K562 (cell line): ENCODE results near the gene NTRK2. TPM values are rescaled to one million over a fixed set of nuclear protein-coding genes. Genes with fewer than 3 reads are reported as not detected.

Experiments used
- ATAC-seq: fragments of 200-7000 bp; cut with Tn5 transposase; 3 replicates; pipeline ENCODE4 v1.9.1; 2020; ENCODE audit warnings: moderate library complexity
- BruUV-seq: library from RNA; stranded (reverse); fragments of 400-500 nt; replicated peaks from 2 replicates; lab custom pipeline; 2021; lab: Mats Ljungman, UMichigan
- CTCF ChIA-PET: fragments of 300-600 bp; formaldehyde crosslinking; extraction: SDS; loops from one replicate; lab custom pipeline; 2021; ENCODE audit warnings: low intra/inter-chr PET ratio; lab: Yijun Ruan, JAX
- POLR2A ChIA-PET: fragments of 300-600, 350-650 bp; sonication (Branson Sonifier 250); formaldehyde crosslinking; extraction: SDS; loops from one replicate; lab custom pipeline; 2021; ENCODE audit warnings: antibody characterized with exemption, inconsistent platforms; lab: Yijun Ruan, JAX
- DNase-seq, 4 experiments: peaks; one replicate each; pipeline versions ENCODE4 v3.0.0 to v3.0.0-alpha.2; 2011 to 2018; ENCODE audit warnings: low spot score in 3 of 4, mixed read lengths in 3 of 4; ENCODE audit errors: extremely low read depth in 1 of 4
- FAIRE-seq: peaks from 2 replicates; lab custom pipeline; 2011; peaks lifted over from hg19 to GRCh38; lab: Jason Lieb, UNC
- H2AFZ ChIP-seq: 2 replicates; pipeline ENCODE4 v1.6.0; 2011; ENCODE audit warnings: low read depth, low read length, control low read depth, inconsistent platforms
- H3K27ac ChIP-seq: fragments of 200-600 bp; 3 replicates; pipeline ENCODE4 v1.8.0; 2011; ENCODE audit warnings: low read depth, mild to moderate bottlenecking, control low read depth, inconsistent platforms, low read length, moderate library complexity, mixed read lengths; ENCODE audit errors: extremely low read depth
- H3K27me3 ChIP-seq, 2 experiments: fragments of 300-600 bp in 1 of 2; 2 replicates in 1 of 2; 3 replicates in 1 of 2; pipeline versions ENCODE4 v1.6.0 to v1.8.0; 2011; ENCODE audit warnings: inconsistent platforms in 2 of 2, low read length in 2 of 2, mild to moderate bottlenecking in 1 of 2, mixed read lengths in 1 of 2, moderate library complexity in 1 of 2; ENCODE audit not compliant: control insufficient read depth in 2 of 2, insufficient read depth in 2 of 2
- H3K36me3 ChIP-seq: fragments of 300-600 bp; 3 replicates; pipeline ENCODE4 v1.8.0; 2011; ENCODE audit warnings: mild to moderate bottlenecking, low read length, inconsistent platforms; ENCODE audit not compliant: control insufficient read depth, insufficient read depth
- H3K4me1 ChIP-seq, 2 experiments: fragments of 200-600 bp in 1 of 2; replicated peaks in 1 of 2; 2 replicates in 1 of 2; 3 replicates in 1 of 2; pipeline versions ENCODE4 v1.5.1 to v1.8.0; 2011; ENCODE audit warnings: inconsistent platforms in 2 of 2, low read length in 2 of 2, mild to moderate bottlenecking in 1 of 2, mixed read lengths in 1 of 2, moderate library complexity in 1 of 2; ENCODE audit not compliant: control insufficient read depth in 2 of 2, insufficient read depth in 2 of 2
- H3K4me2 ChIP-seq: 2 replicates; pipeline ENCODE4 v1.6.1; 2011; ENCODE audit warnings: low read length, control low read depth, inconsistent platforms, mixed read lengths; ENCODE audit not compliant: insufficient read depth
- H3K4me3 ChIP-seq: fragments of 200-600 bp; sonication (generic), shearing (Covaris generic); 2 replicates; pipeline ENCODE4 v1.5.1; 2016; ENCODE audit warnings: control low read depth, inconsistent platforms
- H3K79me2 ChIP-seq: fragments of 200-600 bp; 3 replicates; pipeline ENCODE4 v1.8.0; 2011; ENCODE audit warnings: low read length, inconsistent platforms; ENCODE audit not compliant: control insufficient read depth, insufficient read depth
- H3K9ac ChIP-seq, 2 experiments: 2 replicates each; pipeline versions ENCODE4 v1.6.0 to v1.6.1; 2011; ENCODE audit warnings: low read depth in 2 of 2, low read length in 2 of 2, control low read depth in 1 of 2, inconsistent platforms in 1 of 2, mild to moderate bottlenecking in 1 of 2, mixed read lengths in 1 of 2; ENCODE audit not compliant: insufficient read depth in 1 of 2
- H3K9me1 ChIP-seq: one replicate; pipeline ENCODE4 v1.6.0; 2011; ENCODE audit warnings: inconsistent platforms, mild to moderate bottlenecking, low read length, moderate library complexity; ENCODE audit not compliant: control insufficient read depth, insufficient read depth
- H3K9me3 ChIP-seq: replicated peaks from 2 replicates; pipeline ENCODE4 v1.5.1; 2011; ENCODE audit warnings: low read depth, low read length, inconsistent platforms; ENCODE audit not compliant: control insufficient read depth, insufficient read depth
- H4K20me1 ChIP-seq: replicated peaks from 2 replicates; pipeline ENCODE4 v1.6.1; 2011; ENCODE audit warnings: low read length, inconsistent platforms, mixed read lengths; ENCODE audit not compliant: control insufficient read depth, insufficient read depth
- BCOR ChIP-seq: fragments of 450-650 bp; IDR thresholded peaks from 2 replicates; pipeline ENCODE4 v1.6.1; 2016
- CEBPZ ChIP-seq: fragments of 150-350 bp; IDR thresholded peaks from 2 replicates; pipeline ENCODE4 v1.6.1; 2014; ENCODE audit warnings: low read depth, mild to moderate bottlenecking, low read length, borderline replicate concordance
- E2F1 ChIP-seq: sonication (generic); formaldehyde crosslinking; IDR thresholded peaks from 2 replicates; pipeline ENCODE4 v1.8.1; 2023; ENCODE audit warnings: mild to moderate bottlenecking, missing genetic modification reagents, moderate library complexity
- EP400 ChIP-seq: fragments of 450-650 bp; IDR thresholded peaks from 2 replicates; pipeline ENCODE4 v1.6.1; 2017; ENCODE audit warnings: antibody characterized with exemption, mild to moderate bottlenecking, moderate library complexity
- HOMEZ ChIP-seq: fragments of 250-450 bp; sonication (Bioruptor Pico); IDR thresholded peaks from 2 replicates; pipeline ENCODE4 v1.4.0; 2020; ENCODE audit warnings: mild to moderate bottlenecking, moderate library complexity
- HOXB6 ChIP-seq: fragments of 250-450 bp; sonication (Bioruptor Pico); IDR thresholded peaks from 2 replicates; pipeline ENCODE4 v1.5.1; 2022; ENCODE audit warnings: mild to moderate bottlenecking, borderline replicate concordance
- KLF10 ChIP-seq: fragments of 250-450 bp; sonication (Bioruptor Pico); IDR thresholded peaks from 2 replicates; pipeline ENCODE4 v1.6.1; 2021; ENCODE audit warnings: matching md5 sums
- RERE ChIP-seq: sonication (generic); formaldehyde crosslinking; IDR thresholded peaks from 2 replicates; pipeline ENCODE4 v1.8.0; 2023; ENCODE audit warnings: missing genetic modification reagents, mild to moderate bottlenecking, borderline replicate concordance
- TFAP4 ChIP-seq: sonication (generic); formaldehyde crosslinking; IDR thresholded peaks from 2 replicates; pipeline ENCODE4 v1.8.0; 2022; ENCODE audit warnings: missing genetic modification reagents, mild to moderate bottlenecking, moderate library complexity, borderline replicate concordance
- ZSCAN32 ChIP-seq: fragments of 450-650 bp; formaldehyde crosslinking; IDR thresholded peaks from 2 replicates; pipeline ENCODE4 v1.4.0; 2020; ENCODE audit warnings: mild to moderate bottlenecking, moderate library complexity
- WGBS: fragments of 100-300 bp; shearing (Covaris generic); methylation state at CpG from one replicate; pipeline ENCODE4 v1.1.6; 2016; ENCODE audit warnings: low coverage, mixed read lengths; ENCODE audit not compliant: insufficient coverage; ENCODE audit errors: missing lambda C conversion rate; 5-methylcytosine and 5-hydroxymethylcytosine counted together
- in situ Hi-C: fragments of 300-500 bp; cut with MboI; formaldehyde crosslinking; loops from 4 replicates; pipeline ENCODE4 v1.15.0; 2018; ENCODE audit warnings: inconsistent platforms, mixed read lengths
- intact Hi-C: fragments of 100-400 bp; cut with micrococcal nuclease; formaldehyde crosslinking; loops from 2 replicates; pipeline ENCODE4 v1.14.2; 2022
- polyA plus RNA-seq, 8 experiments: library from polyadenylated mRNA; depleted of rRNA in 4 of 8; stranded (reverse) in 5 of 8; unstranded in 3 of 8; fragments of >200 nt; fragmentation: Nextera tagmentation in 2 of 8; fragmentation: Illumina TruSeq in 1 of 8; extraction: Ambion mirVana in 2 of 8; extraction: Trizol in 1 of 8; gene quantifications; 2 replicates each; pipeline versions ENCODE4 v1.2.1 to v1.2.3, GENCODE V29; 2011 to 2014; ENCODE audit warnings: inconsistent platforms in 1 of 8, missing spikeins in 1 of 8
- total RNA-seq, 7 experiments: library from RNA; depleted of rRNA in 6 of 7; stranded (reverse); fragments of >200 nt in 6 of 7; fragmentation: Illumina TruSeq in 2 of 7; extraction: Trizol in 2 of 7; gene quantifications; 2 replicates each; pipeline versions ENCODE4 v1.2.1 to v1.2.3, GENCODE V29; 2011 to 2021; ENCODE audit warnings: low replicate concordance in 1 of 7

Gene NTRK2
- total and polyA plus RNA-seq, 9 of the 15 experiments (the other 6 are each of a cell fraction or from before 2014, with no cell fraction given), result not detected

GRCh38 chr9:84688956-84689355 is 19.4 kb downstream of the NTRK2 start:
- no peak overlapping the region for H3K4me2 ChIP-seq
- no peak overlapping the region for H3K9ac ChIP-seq
- no peak for FAIRE-seq
- no peak for DNase-seq
- ChIA-PET POLR2A (no interaction called here), CTCF (no interaction called here)
- no peak overlapping the region for H3K4me3 ChIP-seq
- 0% methylated on average over 4 of the region's 4 CpGs for WGBS
- BruUV-seq, result no TSS peak
- H4K20me1 ChIP-seq, result no peaks in the 10 kb centered on the region
- no peaks in the 10 kb centered on the region for H3K9me1 ChIP-seq
- H3K9me3 ChIP-seq, result no peaks in the 10 kb centered on the region
- no peaks in the 10 kb centered on the region for H3K36me3 ChIP-seq
- no peak overlapping the region for H3K27ac ChIP-seq
- in situ Hi-C loops, result no loop called here
- intact Hi-C loops, result no loop called here
- H3K4me1 ChIP-seq, result no peaks in the 10 kb centered on the region
- no peaks in the 10 kb centered on the region for H3K27me3 ChIP-seq
- H2AFZ ChIP-seq, result no peak overlapping the region
- H3K79me2 ChIP-seq, result no peaks in the 10 kb centered on the region
- no peak for ATAC-seq
- TF ChIP-seq BCOR (no peak), EP400 (no peak), TFAP4 (CRISPR knock-in tag) (no peak), ZSCAN32 (CRISPR knock-in tag) (no peak), HOMEZ (CRISPR knock-in tag) (no peak), RERE (CRISPR knock-in tag) (no peak), CEBPZ (no peak), E2F1 (CRISPR knock-in tag) (no peak), KLF10 (CRISPR knock-in tag) (no peak), HOXB6 (CRISPR knock-in tag) (no peak)
